Ascending aorta (tissue), 2 donors: ENCODE measurements around the gene CD44. TPM values are rescaled to one million over a fixed set of nuclear protein-coding genes. Genes with fewer than 3 reads are reported as not detected.

Experiments
- DNase-seq, 2 donors: peaks; one replicate each; pipeline ENCODE4 v3.0.0-alpha.2; 2019; ENCODE audit warnings: low spot score in 2 of 2
- H3K27ac ChIP-seq, 2 donors: fragments of 200-600 bp; sonication (generic); one replicate each; pipeline ENCODE4 v1.5.1; 2016 to 2017; ENCODE audit warnings: mild to moderate bottlenecking in 1 of 2
- H3K27me3 ChIP-seq: fragments of 200-600 bp; sonication (generic); one replicate; pipeline ENCODE4 v1.5.1; 2017
- H3K36me3 ChIP-seq, 2 donors: fragments of 200-600 bp; sonication (generic); one replicate each; pipeline ENCODE4 v1.5.1; 2016
- H3K4me1 ChIP-seq, 2 donors: fragments of 200-600 bp; sonication (generic); one replicate each; pipeline ENCODE4 v1.5.1; 2016 to 2017; ENCODE audit warnings: mild to moderate bottlenecking in 1 of 2
- H3K4me3 ChIP-seq, 2 donors: fragments of 200-600 bp; sonication (generic); one replicate each; pipeline ENCODE4 v1.5.1; 2016 to 2017; ENCODE audit warnings: mild to moderate bottlenecking in 1 of 2
- H3K9me3 ChIP-seq, 2 donors: fragments of 200-600 bp; sonication (generic); one replicate each; pipeline ENCODE4 v1.5.1; 2016
- CTCF ChIP-seq, 3 experiments: fragments of 200-600 bp in 2 of 3; fragments of 450-650 bp in 1 of 3; sonication (generic) in 2 of 3; IDR thresholded peaks; one replicate each; pipeline ENCODE4 v1.5.1; 2016 to 2019; ENCODE audit warnings: antibody characterized with exemption in 3 of 3, mild to moderate bottlenecking in 1 of 3, moderate library complexity in 1 of 3
- intact Hi-C: fragments of 100-400 bp; cut with DNase I; formaldehyde crosslinking; loops from one replicate; pipeline ENCODE4 v1.15.1; 2023
- total RNA-seq: library from RNA; depleted of rRNA; stranded (reverse); fragments of >200 nt; gene quantifications from one replicate; pipeline ENCODE4 v1.1.0, GENCODE V29; 2016

Gene CD44
- total RNA-seq, 1 donor from 2014 or later, result 188 TPM

- no peaks in the 10 kb centered on the region for H3K36me3 ChIP-seq
- H3K4me1 ChIP-seq, result no peaks in the 10 kb centered on the region
- no peaks in the 10 kb centered on the region for H3K9me3 ChIP-seq
- DNase-seq, result no peak
- peak overlapping the region in 1 of 2 donors; percentile 24 for H3K27ac ChIP-seq
- intact Hi-C loops, result no loop called here
- no peaks in the 10 kb centered on the region for H3K27me3 ChIP-seq
- H3K4me3 ChIP-seq, result no peak overlapping the region
- no peak for TF ChIP-seq CTCF (IDR thresholded peaks at IDR 0.05)
Observed at GRCh38 chr11:35237351-35237750, 98.4 kb downstream of the CD44 start.

GRCh38 chr11:35237860-35238715 is 99.1 kb downstream of the CD44 start:
- no peaks in the 10 kb centered on the region for H3K4me1 ChIP-seq
- no peak overlapping the region for H3K4me3 ChIP-seq
- H3K36me3 ChIP-seq, result no peaks in the 10 kb centered on the region
- intact Hi-C loops, result no loop called here
- H3K27me3 ChIP-seq, result no peaks in the 10 kb centered on the region
- no peaks in the 10 kb centered on the region for H3K9me3 ChIP-seq
- TF ChIP-seq CTCF (IDR thresholded peaks at IDR 0.05), result peak; percentile 37 to 46 (median 41)
- H3K27ac ChIP-seq, result peak overlapping the region in 1 of 2 donors; percentile 45
- DNase-seq, result no peak

- H3K4me1 ChIP-seq, result no peaks in the 10 kb centered on the region
- DNase-seq, result no peak
- no peaks in the 10 kb centered on the region for H3K36me3 ChIP-seq
- H3K9me3 ChIP-seq, result no peaks in the 10 kb centered on the region
- intact Hi-C loops, result no loop called here
- H3K4me3 ChIP-seq, result no peak overlapping the region
- no peak for TF ChIP-seq CTCF (IDR thresholded peaks at IDR 0.05)
- H3K27me3 ChIP-seq, result no peaks in the 10 kb centered on the region
- peak overlapping the region in 1 of 2 donors; percentile 45 for H3K27ac ChIP-seq
Observed at GRCh38 chr11:35238882-35239281, 99.9 kb downstream of the CD44 start.

- intact Hi-C loops, result no loop called here
- peak overlapping the region in 1 of 2 donors; percentile 45 for H3K27ac ChIP-seq
- TF ChIP-seq CTCF (IDR thresholded peaks at IDR 0.05), result no peak
Observed at GRCh38 chr11:35239471-35240075, 100.6 kb downstream of the CD44 start.

GRCh38 chr11:35241083-35241482 is 102.1 kb downstream of the CD44 start:
- H3K36me3 ChIP-seq, result no peaks in the 10 kb centered on the region
- no peak for DNase-seq
- H3K4me1 ChIP-seq, result peaks cover under 1 to 6% of the 10 kb centered on the region in 2 donors
- H3K4me3 ChIP-seq, result no peak overlapping the region
- no peaks in the 10 kb centered on the region for H3K27me3 ChIP-seq
- no peak overlapping the region for H3K27ac ChIP-seq
- TF ChIP-seq CTCF (IDR thresholded peaks at IDR 0.05), result no peak
- intact Hi-C loops, result no loop called here
- no peaks in the 10 kb centered on the region for H3K9me3 ChIP-seq

More at GRCh38 chr11:35239471-35240075, 100.6 kb downstream of the CD44 start:
- Histone ChIP-seq H3K9me3 (no peaks in the 10 kb centered on the region), H3K36me3 (no peaks in the 10 kb centered on the region), H3K27me3 (no peaks in the 10 kb centered on the region), H3K4me3 (no peak overlapping the region), H3K4me1 (no peaks in the 10 kb centered on the region)
- no peak for DNase-seq
